EH (cell line): ENCODE measurements around the gene RAPGEF5.

Experiments used
- DNase-seq: peaks from one replicate; pipeline ENCODE4 v3.0.0-alpha.2; 2015; ENCODE audit warnings: low read depth

Gene RAPGEF5

GRCh38 chr7:22348379-22348778, 8.6 kb downstream of the RAPGEF5 start:
- peak; percentile 26 for DNase-seq

GRCh38 chr7:22346383-22347107, 10.4 kb downstream of the RAPGEF5 start:
- DNase-seq: no peak

GRCh38 chr7:22344655-22345054, 12.3 kb downstream of the RAPGEF5 start:
- DNase-seq: no peak

GRCh38 chr7:22343612-22344011, 13.3 kb downstream of the RAPGEF5 start:
- no peak for DNase-seq

- DNase-seq: no peak
Measured at GRCh38 chr7:22343071-22343470, 13.9 kb downstream of the RAPGEF5 start.

GRCh38 chr7:22339725-22340390, 17.1 kb downstream of the RAPGEF5 start:
- no peak for DNase-seq

GRCh38 chr7:22338877-22339276, 18.1 kb downstream of the RAPGEF5 start:
- DNase-seq: no peak

GRCh38 chr7:22338411-22338810, 18.5 kb downstream of the RAPGEF5 start:
- no peak for DNase-seq

- DNase-seq: no peak
Measured at GRCh38 chr7:22333680-22334141, 23.2 kb downstream of the RAPGEF5 start.

- DNase-seq: no peak
Measured at GRCh38 chr7:22332461-22332870, 24.5 kb downstream of the RAPGEF5 start.

GRCh38 chr7:22331704-22332103, 25.2 kb downstream of the RAPGEF5 start:
- DNase-seq: no peak

- no peak for DNase-seq
Measured at GRCh38 chr7:22330903-22331302, 26.1 kb downstream of the RAPGEF5 start.

GRCh38 chr7:22329816-22330524, 27.0 kb downstream of the RAPGEF5 start:
- no peak for DNase-seq

GRCh38 chr7:22326181-22326580, 30.8 kb downstream of the RAPGEF5 start:
- no peak for DNase-seq

- DNase-seq: no peak
Measured at GRCh38 chr7:22325671-22326070, 31.3 kb downstream of the RAPGEF5 start.

- DNase-seq: no peak
Measured at GRCh38 chr7:22323714-22324113, 33.2 kb downstream of the RAPGEF5 start.

GRCh38 chr7:22320416-22320815, 36.5 kb downstream of the RAPGEF5 start:
- peak; percentile 72 for DNase-seq

- DNase-seq: no peak
Measured at GRCh38 chr7:22319424-22320403, 37.2 kb downstream of the RAPGEF5 start.

GRCh38 chr7:22318376-22318775, 38.6 kb downstream of the RAPGEF5 start:
- no peak for DNase-seq

- no peak for DNase-seq
Measured at GRCh38 chr7:22317632-22318031, 39.3 kb downstream of the RAPGEF5 start.

- DNase-seq: no peak
Measured at GRCh38 chr7:22316914-22317313, 40.0 kb downstream of the RAPGEF5 start.

- DNase-seq: peak; percentile 17
Measured at GRCh38 chr7:22307816-22308215, 49.1 kb downstream of the RAPGEF5 start.
